H9 (cell line): ENCODE data around the gene TESK1. TPM values are rescaled to one million over a fixed set of nuclear protein-coding genes. Genes with fewer than 3 reads are reported as not detected.

Experiments
- DNase-seq: peaks from one replicate; pipeline ENCODE4 v3.0.0-alpha.2; 2017
- H2AFZ ChIP-seq: one replicate; pipeline ENCODE4 v1.6.1; 2013; ENCODE audit warnings: mild to moderate bottlenecking, low read length, control low read depth, moderate library complexity
- H2AK5ac ChIP-seq: 2 replicates; pipeline ENCODE4 v1.6.1; 2013; ENCODE audit warnings: low read length, control low read depth, mixed read lengths; ENCODE audit not compliant: insufficient read length
- H2BK120ac ChIP-seq: one replicate; pipeline ENCODE4 v1.6.1; 2013; ENCODE audit warnings: low read depth, mild to moderate bottlenecking, low read length, control low read depth, inconsistent platforms; ENCODE audit not compliant: poor library complexity, severe bottlenecking
- H2BK12ac ChIP-seq: 2 replicates; pipeline ENCODE4 v1.6.1; 2013; ENCODE audit warnings: low read length, control low read depth, mixed read lengths, low read depth; ENCODE audit not compliant: insufficient read length
- H2BK15ac ChIP-seq: 2 replicates; pipeline ENCODE4 v1.6.1; 2013; ENCODE audit warnings: low read depth, low read length, control low read depth
- H2BK20ac ChIP-seq: one replicate; pipeline ENCODE4 v1.6.1; 2013; ENCODE audit warnings: low read depth, mild to moderate bottlenecking, low read length, control low read depth, inconsistent platforms; ENCODE audit not compliant: poor library complexity, severe bottlenecking
- H2BK5ac ChIP-seq: 2 replicates; pipeline ENCODE4 v1.6.1; 2013; ENCODE audit warnings: low read length, control low read depth, mixed read lengths; ENCODE audit not compliant: insufficient read length
- H3K14ac ChIP-seq: 2 replicates; pipeline ENCODE4 v1.6.1; 2013; ENCODE audit warnings: low read length, control low read depth; ENCODE audit not compliant: insufficient read depth
- H3K18ac ChIP-seq: 2 replicates; pipeline ENCODE4 v1.6.1; 2013; ENCODE audit warnings: low read depth, mild to moderate bottlenecking, mixed read lengths, low read length, control low read depth; ENCODE audit not compliant: insufficient read length
- H3K23ac ChIP-seq: 2 replicates; pipeline ENCODE4 v1.6.1; 2013; ENCODE audit warnings: low read length, control low read depth, mixed read lengths, low read depth; ENCODE audit not compliant: insufficient read length
- H3K23me2 ChIP-seq: 2 replicates; pipeline ENCODE4 v1.6.1; 2013; ENCODE audit warnings: low read depth, mild to moderate bottlenecking, mixed read lengths, low read length, control low read depth; ENCODE audit not compliant: insufficient read length, poor library complexity, severe bottlenecking
- H3K27ac ChIP-seq: 2 replicates; pipeline ENCODE4 v1.5.1; 2013; ENCODE audit warnings: low read length, control low read depth, mixed read lengths, low read depth; ENCODE audit not compliant: insufficient read length
- H3K27me3 ChIP-seq: 2 replicates; pipeline ENCODE4 v1.6.1; 2013; ENCODE audit warnings: low read length, control low read depth, inconsistent platforms; ENCODE audit not compliant: insufficient read depth
- H3K4ac ChIP-seq: 2 replicates; pipeline ENCODE4 v1.6.1; 2013; ENCODE audit warnings: low read depth, mild to moderate bottlenecking, control low read depth, inconsistent platforms, low read length, moderate library complexity
- H3K4me1 ChIP-seq: 2 replicates; pipeline ENCODE4 v1.6.1; 2013; ENCODE audit warnings: low read length, control low read depth, inconsistent platforms; ENCODE audit not compliant: insufficient read depth
- H3K4me2 ChIP-seq: 2 replicates; pipeline ENCODE4 v1.6.1; 2013; ENCODE audit warnings: low read length, control low read depth, mixed read lengths; ENCODE audit not compliant: insufficient read length, insufficient read depth
- H3K56ac ChIP-seq: 2 replicates; pipeline ENCODE4 v1.6.1; 2013; ENCODE audit warnings: low read depth, mild to moderate bottlenecking, mixed read lengths, low read length, control low read depth; ENCODE audit not compliant: insufficient read length
- H3K79me1 ChIP-seq: 2 replicates; pipeline ENCODE4 v1.6.1; 2013; ENCODE audit warnings: low read depth, mild to moderate bottlenecking, moderate library complexity, low read length, control low read depth, inconsistent platforms; ENCODE audit not compliant: insufficient read depth, poor library complexity, severe bottlenecking
- H3K79me2 ChIP-seq: 2 replicates; pipeline ENCODE4 v1.6.1; 2013; ENCODE audit warnings: low read length, control low read depth, inconsistent platforms; ENCODE audit not compliant: insufficient read depth
- H3K9ac ChIP-seq: 2 replicates; pipeline ENCODE4 v1.6.1; 2013; ENCODE audit warnings: low read length, control low read depth, mixed read lengths; ENCODE audit not compliant: insufficient read length; ENCODE audit errors: extremely low read depth
- H3K9me3 ChIP-seq: one replicate; pipeline ENCODE4 v1.6.1; 2013; ENCODE audit warnings: low read depth, low read length, inconsistent platforms; ENCODE audit not compliant: control insufficient read depth
- H3T11ph ChIP-seq: one replicate; pipeline ENCODE4 v1.6.1; 2013; ENCODE audit warnings: mild to moderate bottlenecking, low read length, control low read depth, inconsistent platforms
- H4K20me1 ChIP-seq: one replicate; pipeline ENCODE4 v1.6.1; 2013; ENCODE audit not compliant: control insufficient read depth, insufficient read length, insufficient read depth
- H4K5ac ChIP-seq: 2 replicates; pipeline ENCODE4 v1.6.1; 2013; ENCODE audit warnings: low read depth, mild to moderate bottlenecking, mixed read lengths, low read length, control low read depth; ENCODE audit not compliant: insufficient read length
- H4K8ac ChIP-seq: replicated peaks from 2 replicates; pipeline ENCODE4 v1.6.1; 2013; ENCODE audit warnings: low read length, control low read depth, mixed read lengths, low read depth; ENCODE audit not compliant: insufficient read length
- H4K91ac ChIP-seq: 2 replicates; pipeline ENCODE4 v1.6.1; 2013; ENCODE audit warnings: low read depth, mild to moderate bottlenecking, moderate library complexity, mixed read lengths, low read length, control low read depth; ENCODE audit not compliant: insufficient read length
- H3K27ac Mint-ChIP-seq, 3 experiments: 2 replicates in 2 of 3; 3 replicates in 1 of 3; pipeline ENCODE4 v1.8.0; 2020 to 2021; ENCODE audit warnings: mixed read lengths in 3 of 3, mild to moderate bottlenecking in 1 of 3, moderate library complexity in 1 of 3
- H3K27me3 Mint-ChIP-seq: 2 replicates; pipeline ENCODE4 v1.8.0; 2021; ENCODE audit warnings: low read depth, mild to moderate bottlenecking, moderate library complexity, mixed read lengths
- H3K36me3 Mint-ChIP-seq, 3 experiments: 2 replicates in 2 of 3; 3 replicates in 1 of 3; pipeline ENCODE4 v1.8.0; 2020 to 2021; ENCODE audit warnings: low read depth in 3 of 3, mixed read lengths in 3 of 3; ENCODE audit not compliant: insufficient read depth in 1 of 3
- H3K4me1 Mint-ChIP-seq, 2 experiments: 2 replicates each; pipeline ENCODE4 v1.8.0; 2020; ENCODE audit warnings: mixed read lengths in 2 of 2
- H3K4me3 Mint-ChIP-seq, 2 experiments: 2 replicates in 1 of 2; 3 replicates in 1 of 2; pipeline ENCODE4 v1.8.0; 2020 to 2021; ENCODE audit warnings: mild to moderate bottlenecking in 2 of 2, mixed read lengths in 2 of 2, moderate library complexity in 1 of 2
- H3K9me3 Mint-ChIP-seq, 2 experiments: 2 replicates in 1 of 2; 3 replicates in 1 of 2; pipeline ENCODE4 v1.8.0; 2020; ENCODE audit warnings: mild to moderate bottlenecking in 2 of 2, mixed read lengths in 2 of 2, moderate library complexity in 1 of 2
- WGBS: extraction: QIAGEN DNeasy Blood & Tissue Kit; methylation state at CpG from one replicate; pipeline ENCODE4 v1.1.7; 2013; ENCODE audit warnings: missing lambda C conversion rate, low lambda C conversion rate, mixed read lengths; ENCODE audit not compliant: insufficient read length; ENCODE audit errors: extremely low coverage; 5-methylcytosine and 5-hydroxymethylcytosine counted together
- total RNA-seq: library from RNA; stranded (reverse); gene quantifications from 2 replicates; pipeline ENCODE4 v1.2.1, GENCODE V29; 2021
- TF ChIP-seq, protein P1 (sequence below): fragments of 200-600 bp; sonication (generic); conservative IDR thresholded peaks from 3 replicates; pipeline ENCODE4 v1.8.0; 2021; ENCODE audit warnings: antibody characterized with exemption, mild to moderate bottlenecking

The TESK1 gene
- total RNA-seq, 1 experiment from 2014 or later: 28.6 TPM

GRCh38 chr9:35653611-35654010 lies 48.5 kb downstream of the TESK1 start:
- Histone ChIP-seq H3K14ac (no peak overlapping the region), H2AFZ (no peak overlapping the region), H2BK12ac (no peak overlapping the region), H3K79me2 (no peaks in the 10 kb centered on the region), H3K4ac (no peak overlapping the region), H2BK15ac (no peak overlapping the region), H3T11ph (no peak overlapping the region), H3K23me2 (peaks cover 7% of the 10 kb centered on the region), H3K9ac (no peak overlapping the region), H4K91ac (no peak overlapping the region), H4K8ac (no peak overlapping the region), H3K27me3 (0 out of 2 replicates have a peak, but pooled peaks cover 2% of the 10 kb centered on the region), H4K5ac (no peak overlapping the region), H4K20me1 (no peaks in the 10 kb centered on the region), H2BK120ac (no peak overlapping the region), H3K79me1 (no peaks in the 10 kb centered on the region), H3K4me1 (peaks cover 3% of the 10 kb centered on the region; the same call in 1 of the 2 replicates), H2BK5ac (no peak overlapping the region), H3K9me3 (no peaks in the 10 kb centered on the region), H3K23ac (no peak overlapping the region), H2BK20ac (no peak overlapping the region), H3K56ac (no peak overlapping the region), H2AK5ac (no peak overlapping the region), H3K4me2 (no peak overlapping the region), H3K18ac (no peak overlapping the region), H3K27ac (no peak overlapping the region)
- Mint-ChIP-seq H3K27ac (no peak overlapping the region), H3K4me1 (peaks cover 22 to 29% of the 10 kb centered on the region in 2 experiments), H3K36me3 (peaks cover 0 to 2% (median 0%) of the 10 kb centered on the region in 3 experiments; a peak in 1 of 7 replicates), H3K27me3 (peaks cover 18% of the 10 kb centered on the region), H3K4me3 (no peak overlapping the region), H3K9me3 (peaks cover 2 to 3% of the 10 kb centered on the region in 2 experiments; a peak in 3 of 5 replicates)
- no peak for DNase-seq
- TF ChIP-seq, protein P1, sequence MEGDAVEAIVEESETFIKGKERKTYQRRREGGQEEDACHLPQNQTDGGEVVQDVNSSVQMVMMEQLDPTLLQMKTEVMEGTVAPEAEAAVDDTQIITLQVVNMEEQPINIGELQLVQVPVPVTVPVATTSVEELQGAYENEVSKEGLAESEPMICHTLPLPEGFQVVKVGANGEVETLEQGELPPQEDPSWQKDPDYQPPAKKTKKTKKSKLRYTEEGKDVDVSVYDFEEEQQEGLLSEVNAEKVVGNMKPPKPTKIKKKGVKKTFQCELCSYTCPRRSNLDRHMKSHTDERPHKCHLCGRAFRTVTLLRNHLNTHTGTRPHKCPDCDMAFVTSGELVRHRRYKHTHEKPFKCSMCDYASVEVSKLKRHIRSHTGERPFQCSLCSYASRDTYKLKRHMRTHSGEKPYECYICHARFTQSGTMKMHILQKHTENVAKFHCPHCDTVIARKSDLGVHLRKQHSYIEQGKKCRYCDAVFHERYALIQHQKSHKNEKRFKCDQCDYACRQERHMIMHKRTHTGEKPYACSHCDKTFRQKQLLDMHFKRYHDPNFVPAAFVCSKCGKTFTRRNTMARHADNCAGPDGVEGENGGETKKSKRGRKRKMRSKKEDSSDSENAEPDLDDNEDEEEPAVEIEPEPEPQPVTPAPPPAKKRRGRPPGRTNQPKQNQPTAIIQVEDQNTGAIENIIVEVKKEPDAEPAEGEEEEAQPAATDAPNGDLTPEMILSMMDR: no peak
- WGBS: no CpG with 5 or more reads among the region's 2 CpGs
